SK-N-SH (cell line): Measurements from ENCODE around the gene MAN2A2. TPM values are rescaled to one million over a fixed set of nuclear protein-coding genes. Genes with fewer than 3 reads are reported as not detected.

Experiments
- CTCF ChIA-PET: fragments of 300-600, 350-600 bp; formaldehyde crosslinking; extraction: SDS; loops from one replicate; lab custom pipeline; 2021; lab: Yijun Ruan, JAX
- POLR2A ChIA-PET: fragments of 350-600 bp; sonication (Branson Sonifier 250); formaldehyde crosslinking; extraction: SDS; loops from one replicate; lab custom pipeline; 2020; ENCODE audit warnings: antibody characterized with exemption, inconsistent platforms; lab: Yijun Ruan, JAX
- DNase-seq: peaks from one replicate; pipeline ENCODE4 v3.0.0; 2012
- H2AFZ ChIP-seq: fragments of 200-600 bp; sonication (generic); 2 replicates; pipeline ENCODE4 v1.8.1; 2016; ENCODE audit warnings: antibody characterized with exemption, mild to moderate bottlenecking, low read depth
- H3F3A ChIP-seq: fragments of 200-600 bp; sonication (generic); replicated peaks from 2 replicates; pipeline ENCODE3; 2016; ENCODE audit warnings: antibody characterized with exemption, mild to moderate bottlenecking; ENCODE audit not compliant: insufficient read depth
- H3K27ac ChIP-seq, 2 experiments: fragments of 200-500 bp in 1 of 2; fragments of 200-600 bp in 1 of 2; sonication (Bioruptor generic) in 1 of 2; sonication (generic), shearing (Covaris generic) in 1 of 2; 2 replicates each; pipeline versions ENCODE4 v1.5.1 to v1.6.1; 2014 to 2016; ENCODE audit warnings: low read depth in 2 of 2, inconsistent platforms in 1 of 2, low read length in 1 of 2, mild to moderate bottlenecking in 1 of 2, mixed read lengths in 1 of 2
- H3K27me3 ChIP-seq: fragments of 200-600 bp; sonication (generic), shearing (Covaris generic); 2 replicates; pipeline ENCODE4 v1.6.1; 2016; ENCODE audit warnings: mixed run types; ENCODE audit not compliant: insufficient read depth
- H3K36me3 ChIP-seq, 2 experiments: fragments of 200-500 bp in 1 of 2; fragments of 200-600 bp in 1 of 2; sonication (Bioruptor generic) in 1 of 2; sonication (generic) in 1 of 2; replicated peaks in 1 of 2; 2 replicates each; pipeline versions ENCODE3 to v1.5.1; 2014 to 2016; ENCODE audit warnings: low read length in 1 of 2, mild to moderate bottlenecking in 1 of 2; ENCODE audit not compliant: insufficient read depth in 2 of 2, control insufficient read depth in 1 of 2
- H3K4me1 ChIP-seq, 2 experiments: fragments of 200-500 bp in 1 of 2; fragments of 200-600 bp in 1 of 2; sonication (Bioruptor generic) in 1 of 2; sonication (generic), shearing (Covaris generic) in 1 of 2; 2 replicates each; pipeline versions ENCODE4 v1.5.1 to v1.6.1; 2014 to 2016; ENCODE audit warnings: low read depth in 1 of 2, low read length in 1 of 2, mixed run types in 1 of 2; ENCODE audit not compliant: insufficient read depth in 2 of 2, control insufficient read depth in 1 of 2
- H3K4me2 ChIP-seq: fragments of 200-600 bp; sonication (generic), shearing (Covaris generic); 2 replicates; pipeline ENCODE4 v1.6.1; 2017; ENCODE audit warnings: mixed run types
- H3K4me3 ChIP-seq, 2 experiments: fragments of 200-500 bp in 1 of 2; fragments of 200-600 bp in 1 of 2; sonication (Bioruptor generic) in 1 of 2; sonication (generic), shearing (Covaris generic) in 1 of 2; 2 replicates each; pipeline versions ENCODE4 v1.5.1 to v1.8.1; 2014 to 2016; ENCODE audit warnings: low read depth in 2 of 2, inconsistent platforms in 1 of 2, low read length in 1 of 2, mild to moderate bottlenecking in 1 of 2, mixed read lengths in 1 of 2, moderate library complexity in 1 of 2
- H3K79me2 ChIP-seq: fragments of 200-600 bp; sonication (generic); 2 replicates; pipeline ENCODE4 v1.8.1; 2017; ENCODE audit warnings: mild to moderate bottlenecking; ENCODE audit not compliant: insufficient read depth
- H3K9ac ChIP-seq: fragments of 200-600 bp; sonication (generic); 2 replicates; pipeline ENCODE4 v1.6.1; 2017; ENCODE audit warnings: mixed run types
- H3K9me2 ChIP-seq: fragments of 200-600 bp; sonication (generic); 2 replicates; pipeline ENCODE4 v1.6.1; 2017; ENCODE audit warnings: mixed run types
- H3K9me3 ChIP-seq: fragments of 200-600 bp; sonication (generic); 2 replicates; pipeline ENCODE4 v1.6.1; 2017; ENCODE audit warnings: mixed run types, mild to moderate bottlenecking, moderate library complexity
- H4K20me1 ChIP-seq: fragments of 200-600 bp; sonication (generic); 2 replicates; pipeline ENCODE4 v1.6.1; 2017; ENCODE audit warnings: mild to moderate bottlenecking, mixed run types; ENCODE audit not compliant: insufficient read depth
- CHD2 ChIP-seq: fragments of 150-350 bp; IDR thresholded peaks from 2 replicates; pipeline ENCODE4 v1.6.1; 2018; ENCODE audit warnings: low read length; ENCODE audit not compliant: partially characterized antibody
- CTCF ChIP-seq: fragments of 200-600 bp; sonication (generic); IDR thresholded peaks from 2 replicates; pipeline ENCODE4 v1.6.1; 2017; ENCODE audit warnings: antibody characterized with exemption, mild to moderate bottlenecking, moderate library complexity
- EP300 ChIP-seq, 2 experiments: IDR thresholded peaks; 2 replicates each; pipeline versions ENCODE4 v1.4.0 to v1.6.1; 2012; ENCODE audit warnings: borderline replicate concordance in 1 of 2, low read depth in 1 of 2, low read length in 1 of 2
- EZH2phosphoT487 ChIP-seq: fragments of 200-600 bp; sonication (generic); IDR thresholded peaks from 2 replicates; pipeline ENCODE4 v1.6.1; 2017; ENCODE audit warnings: low read depth, mixed run types, mild to moderate bottlenecking, antibody characterized with exemption, moderate library complexity, borderline replicate concordance
- GABPA ChIP-seq: IDR thresholded peaks from 2 replicates; pipeline ENCODE4 v1.4.0; 2012; ENCODE audit warnings: low read depth, mild to moderate bottlenecking
- IRF3 ChIP-seq: fragments of 150-350 bp; IDR thresholded peaks from 2 replicates; pipeline ENCODE4 v1.6.1; 2016; ENCODE audit warnings: mild to moderate bottlenecking, low read depth, low read length
- MAX ChIP-seq: IDR thresholded peaks from 2 replicates; pipeline ENCODE4 v1.4.0; 2012; ENCODE audit warnings: low read depth
- NFIC ChIP-seq: IDR thresholded peaks from 2 replicates; pipeline ENCODE4 v1.4.0; 2012; ENCODE audit warnings: borderline replicate concordance
- RAD21 ChIP-seq: IDR thresholded peaks from 2 replicates; pipeline ENCODE4 v1.6.1; 2012; ENCODE audit warnings: mild to moderate bottlenecking, low read length
- REST ChIP-seq: IDR thresholded peaks from 2 replicates; pipeline ENCODE4 v1.6.1; 2012; ENCODE audit warnings: mild to moderate bottlenecking, low read depth, low read length, moderate library complexity
- RFX5 ChIP-seq: IDR thresholded peaks from 2 replicates; pipeline ENCODE4 v1.6.1; 2012; ENCODE audit warnings: mild to moderate bottlenecking, improper control_type of control experiment, low read length
- SMC3 ChIP-seq: IDR thresholded peaks from 2 replicates; pipeline ENCODE4 v1.6.1; 2012; ENCODE audit warnings: low read depth, low read length, improper control_type of control experiment
- USF1 ChIP-seq: IDR thresholded peaks from 2 replicates; pipeline ENCODE4 v1.4.0; 2012; ENCODE audit warnings: low read depth, borderline replicate concordance
- WGBS: methylation state at CpG from one replicate; pipeline ENCODE4 v1.1.6; 2017; ENCODE audit warnings: low lambda C conversion rate; 5-methylcytosine and 5-hydroxymethylcytosine counted together
- polyA plus RNA-seq, 3 experiments: library from polyadenylated mRNA; depleted of rRNA; stranded (reverse); fragments of >200 nt; gene quantifications; 2 replicates each; pipeline ENCODE4 v1.2.3, GENCODE V29; 2012

MAN2A2 gene
- polyA plus RNA-seq, 1 of the 3 experiments (the other 2 are of a cell fraction) = 35.0 TPM

- H3K79me2 ChIP-seq = peaks cover 7% of the 10 kb centered on the region; the same call in 1 of the 2 replicates
- no peaks in the 10 kb centered on the region for H3K9me3 ChIP-seq
- no peak overlapping the region for H3K27ac ChIP-seq
- peaks cover 13 to 56% of the 10 kb centered on the region in 2 experiments for H3K36me3 ChIP-seq
- POLR2A ChIA-PET = no interaction called here
- no peaks in the 10 kb centered on the region for H3K27me3 ChIP-seq
- H3K4me2 ChIP-seq = no peak overlapping the region
- peaks cover 9% of the 10 kb centered on the region for H3F3A ChIP-seq
- no peak overlapping the region for H3K4me3 ChIP-seq
- no peak for DNase-seq
- TF ChIP-seq MAX = no peak
- no peak for TF ChIP-seq EP300 (IDR thresholded peaks at IDR 0.05; ENCODE audit: borderline replicate concordance in 1 of 2, low read depth in 1 of 2, low read length in 1 of 2)
- TF ChIP-seq USF1 = no peak
- no peak for TF ChIP-seq REST
- no peak for TF ChIP-seq CHD2
- no peak for TF ChIP-seq NFIC
- TF ChIP-seq RAD21 = no peak
- no peak for TF ChIP-seq GABPA
- no peak for TF ChIP-seq SMC3
- no peak for TF ChIP-seq IRF3
- TF ChIP-seq RFX5 = no peak
- no peak for TF ChIP-seq EZH2phosphoT487
- TF ChIP-seq CTCF = no peak
- TF ChIP-seq, all 33 proteins: peak for 0
- H2AFZ ChIP-seq = no peak overlapping the region
- H3K9ac ChIP-seq = no peak overlapping the region
- H4K20me1 ChIP-seq = no peaks in the 10 kb centered on the region
- peaks cover 0 to 14% of the 10 kb centered on the region in 2 experiments; a peak in 1 of 4 replicates for H3K4me1 ChIP-seq
- WGBS = 95% methylated on average over 25 of the region's 35 CpGs
- CTCF ChIA-PET = interaction anchor here (0.8 to 1.3 kb wide), 3 partner anchors 32 to 561 kb away, joined by 3 to 4 read pairs (median 4); no protein-coding TSS in a partner anchor
- H3K9me2 ChIP-seq = no peaks in the 10 kb centered on the region
These were observed 21.7 kb upstream of the MAN2A2 start for GRCh38 chr15:90881181-90881977.
